CD4-positive, alpha-beta T cell treated with Interleukin-6 for 4 hours (primary cell): ENCODE measurements around the gene RB1.
A peak's percentile ranks its signal among the peaks of the same experiment; 100 is the strongest.
"Not testable (repeated sequence)": the region's sequence is repeated elsewhere in the genome, so short reads cannot be mapped to it uniquely, and the experiment has no call there.

Experiments
- DNase-seq: peaks from one replicate; pipeline ENCODE4 v3.0.0-alpha.2; 2020; ENCODE audit warnings: mixed read lengths

RB1 gene

GRCh38 chr13:48355524-48355923 lies 52.0 kb downstream of the RB1 start:
- not testable (repeated sequence) for DNase-seq

GRCh38 chr13:48356750-48357149 lies 53.2 kb downstream of the RB1 start:
- no peak for DNase-seq

- no peak for DNase-seq
Measured at GRCh38 chr13:48369988-48370387, 66.4 kb downstream of the RB1 start.

- DNase-seq = no peak
Measured at GRCh38 chr13:48370815-48371214, 67.3 kb downstream of the RB1 start.

- DNase-seq = no peak
Measured at GRCh38 chr13:48377857-48378256, 74.3 kb downstream of the RB1 start.

- no peak for DNase-seq
Measured at GRCh38 chr13:48380581-48380980, 77.0 kb downstream of the RB1 start.

GRCh38 chr13:48383384-48383783 lies 79.8 kb downstream of the RB1 start:
- DNase-seq = no peak

- no peak for DNase-seq
Measured at GRCh38 chr13:48386816-48387215, 83.3 kb downstream of the RB1 start.

- DNase-seq = no peak
Measured at GRCh38 chr13:48391257-48391656, 87.7 kb downstream of the RB1 start.

GRCh38 chr13:48393030-48393697 lies 89.6 kb downstream of the RB1 start:
- DNase-seq = no peak

- no peak for DNase-seq
Measured at GRCh38 chr13:48393698-48394085, 90.1 kb downstream of the RB1 start.

GRCh38 chr13:48397744-48398143 lies 94.2 kb downstream of the RB1 start:
- DNase-seq = no peak

- no peak for DNase-seq
Measured at GRCh38 chr13:48398450-48399095, 95.0 kb downstream of the RB1 start.

GRCh38 chr13:48400090-48400694 lies 96.6 kb downstream of the RB1 start:
- DNase-seq = no peak

GRCh38 chr13:48400850-48401291 lies 97.3 kb downstream of the RB1 start:
- no peak for DNase-seq

- no peak for DNase-seq
Measured at GRCh38 chr13:48401480-48401879, 97.9 kb downstream of the RB1 start.

GRCh38 chr13:48402325-48402932 lies 98.9 kb downstream of the RB1 start:
- DNase-seq = peak; percentile 9

GRCh38 chr13:48403151-48403631 lies 99.6 kb downstream of the RB1 start:
- DNase-seq = peak; percentile 23

- no peak for DNase-seq
Measured at GRCh38 chr13:48403913-48404312, 100.4 kb downstream of the RB1 start.

GRCh38 chr13:48404952-48405351 lies 101.4 kb downstream of the RB1 start:
- no peak for DNase-seq

- no peak for DNase-seq
Measured at GRCh38 chr13:48405875-48406274, 102.3 kb downstream of the RB1 start.

- no peak for DNase-seq
Measured at GRCh38 chr13:48410199-48410598, 106.6 kb downstream of the RB1 start.

- DNase-seq = no peak
Measured at GRCh38 chr13:48411147-48411794, 107.7 kb downstream of the RB1 start.
